Skeletal muscle satellite cell (primary cell): ENCODE data around the gene FBXL16.

ENCODE experiments used
- H3K27me3 ChIP-seq: 2 replicates; pipeline ENCODE4 v1.7.0; 2013; ENCODE audit warnings: low read length; ENCODE audit not compliant: control insufficient read depth, insufficient read depth
- H3K36me3 ChIP-seq: 2 replicates; pipeline ENCODE4 v1.7.0; 2013; ENCODE audit warnings: mild to moderate bottlenecking, control low read depth, low read length; ENCODE audit not compliant: insufficient read depth
- H3K4me1 ChIP-seq: 2 replicates; pipeline ENCODE4 v1.7.0; 2013; ENCODE audit warnings: low read length; ENCODE audit not compliant: control insufficient read depth, insufficient read depth
- H3K4me2 ChIP-seq: 2 replicates; pipeline ENCODE4 v1.7.0; 2013; ENCODE audit warnings: mild to moderate bottlenecking, low read length
- H3K4me3 ChIP-seq: 2 replicates; pipeline ENCODE4 v1.7.0; 2013; ENCODE audit warnings: low read length
- H3K9ac ChIP-seq: 2 replicates; pipeline ENCODE4 v1.7.0; 2013; ENCODE audit warnings: mild to moderate bottlenecking, low read depth, low read length, moderate library complexity
- H3K9me3 ChIP-seq: replicated peaks from 2 replicates; pipeline ENCODE4 v1.7.0; 2013; ENCODE audit warnings: mild to moderate bottlenecking, control low read depth, low read length

The FBXL16 gene

GRCh38 chr16:644556-644955 is 61.0 kb downstream of the FBXL16 start:
- H3K27me3 ChIP-seq = no peaks in the 10 kb centered on the region
- H3K4me1 ChIP-seq = peaks cover 28% of the 10 kb centered on the region
- H3K4me2 ChIP-seq = no peak overlapping the region
- no peak overlapping the region for H3K4me3 ChIP-seq
- no peak overlapping the region for H3K9ac ChIP-seq
- H3K9me3 ChIP-seq = no peaks in the 10 kb centered on the region
- H3K36me3 ChIP-seq = no peaks in the 10 kb centered on the region

- Histone ChIP-seq H3K4me2 (peak overlapping the region; percentile 98), H3K9ac (peak overlapping the region; percentile 82), H3K27me3 (no peaks in the 10 kb centered on the region), H3K4me3 (peak overlapping the region; percentile 79), H3K36me3 (no peaks in the 10 kb centered on the region), H3K4me1 (peaks cover 18% of the 10 kb centered on the region), H3K9me3 (no peaks in the 10 kb centered on the region)
Observed at GRCh38 chr16:643050-643368, 62.6 kb downstream of the FBXL16 start.
